Activated T-helper 2 cell treated with anti-CD3 and anti-CD28 coated beads, Interferon-gamma antibody, Interleukin-2, Interleukin-4, amounts not matched to agents 10 μg/mL and 5 μg/mL and 100 μg/mL, durations not matched to agents 14 hours and 24 hours and 36 hours (primary cell): Measurements from ENCODE around the gene EDARADD. TPM values are rescaled to one million over a fixed set of nuclear protein-coding genes. Genes with fewer than 3 reads are reported as not detected.
"Not testable (repeated sequence)": the region's sequence is repeated elsewhere in the genome, so short reads cannot be mapped to it uniquely, and the experiment has no call there.

ENCODE experiments used
- DNase-seq: peaks from one replicate; pipeline ENCODE4 v3.0.0; 2021; ENCODE audit warnings: low spot score
- H3K27ac Mint-ChIP-seq: one replicate; pipeline ENCODE4 v1.8.0; 2021; ENCODE audit warnings: mixed read lengths
- H3K27me3 Mint-ChIP-seq: one replicate; pipeline ENCODE4 v1.8.0; 2021; ENCODE audit warnings: low read depth, mixed read lengths
- H3K36me3 Mint-ChIP-seq: one replicate; pipeline ENCODE4 v1.8.0; 2021; ENCODE audit warnings: low read depth, mixed read lengths
- H3K4me1 Mint-ChIP-seq: one replicate; pipeline ENCODE4 v1.8.0; 2021; ENCODE audit warnings: low read depth, mixed read lengths
- H3K4me3 Mint-ChIP-seq: one replicate; pipeline ENCODE4 v1.8.0; 2021; ENCODE audit warnings: low read depth, mild to moderate bottlenecking, moderate library complexity, mixed read lengths
- H3K9me3 Mint-ChIP-seq: one replicate; pipeline ENCODE4 v1.8.0; 2021; ENCODE audit warnings: mixed read lengths
- intact Hi-C: fragments of 100-400 bp; cut with micrococcal nuclease; formaldehyde crosslinking; loops from one replicate; pipeline ENCODE4 v1.15.1; 2023
- total RNA-seq: library from RNA; stranded (reverse); gene quantifications from 2 replicates; pipeline ENCODE4 v1.2.3, GENCODE V29; 2022

Gene EDARADD
- total RNA-seq, 1 donor from 2014 or later, result 53.8 TPM

DNA sequence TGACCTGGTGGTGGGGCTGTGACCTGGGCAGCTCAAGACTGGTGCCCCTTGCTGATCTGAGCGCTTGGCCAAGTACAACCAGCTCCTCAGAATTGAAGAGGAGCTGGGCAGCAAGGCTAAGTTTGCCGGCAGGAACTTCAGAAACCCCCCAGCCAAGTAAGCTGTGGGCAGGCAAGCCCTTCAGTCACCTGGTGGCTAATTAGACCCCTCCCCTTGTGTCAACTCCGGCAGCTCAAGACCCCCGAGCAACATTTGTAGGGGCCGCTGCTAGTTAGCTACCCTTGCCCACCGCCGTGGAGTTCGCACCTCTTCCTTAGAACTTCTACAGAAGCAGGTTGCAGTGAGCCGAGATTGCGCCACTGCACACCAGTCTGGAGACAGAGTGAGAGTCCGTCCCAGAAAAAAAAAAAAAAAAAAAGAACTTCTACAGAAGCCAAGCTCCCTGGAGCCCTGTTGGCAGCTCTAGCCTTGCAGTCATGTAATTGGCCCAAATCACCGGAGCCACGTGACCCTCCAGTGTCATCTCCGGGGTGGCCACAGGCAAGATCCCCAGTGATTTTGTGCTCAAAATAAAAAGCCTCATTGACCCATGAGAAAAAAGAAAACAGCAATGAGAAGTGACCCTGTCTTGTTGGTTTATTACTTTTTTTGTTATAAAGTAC, 90.4 kb downstream of the EDARADD start:
- peaks cover 29% of the 10 kb centered on the region for H3K36me3 Mint-ChIP-seq
- intact Hi-C loops, result no loop called here
- no peaks in the 10 kb centered on the region for H3K27me3 Mint-ChIP-seq
- no peak overlapping the region for H3K4me3 Mint-ChIP-seq
- peaks cover 8% of the 10 kb centered on the region for H3K4me1 Mint-ChIP-seq
- no peaks in the 10 kb centered on the region for H3K9me3 Mint-ChIP-seq
- H3K27ac Mint-ChIP-seq, result no peak overlapping the region
- no peak for DNase-seq

GRCh38 chr1:236486356-236487002, 92.4 kb downstream of the EDARADD start:
- H3K4me3 Mint-ChIP-seq, result no peak overlapping the region
- H3K27me3 Mint-ChIP-seq, result peaks cover 8% of the 10 kb centered on the region
- no peak for DNase-seq
- peaks cover 29% of the 10 kb centered on the region for H3K36me3 Mint-ChIP-seq
- no peaks in the 10 kb centered on the region for H3K9me3 Mint-ChIP-seq
- peaks cover 16% of the 10 kb centered on the region for H3K4me1 Mint-ChIP-seq
- intact Hi-C loops, result loop anchor here (5.0 kb wide), 1 partner anchor 89 kb away; no protein-coding TSS in a partner anchor
- no peak overlapping the region for H3K27ac Mint-ChIP-seq

GRCh38 chr1:236489161-236489560, 95.1 kb downstream of the EDARADD start:
- H3K27me3 Mint-ChIP-seq, result peaks cover 18% of the 10 kb centered on the region
- DNase-seq, H3K36me3 Mint-ChIP-seq, H3K27ac Mint-ChIP-seq, H3K4me3 Mint-ChIP-seq, H3K9me3 Mint-ChIP-seq: not testable (repeated sequence)
- intact Hi-C loops, result loop anchor here (5.0 kb wide), 1 partner anchor 92 kb away; no protein-coding TSS in a partner anchor
- peaks cover 18% of the 10 kb centered on the region for H3K4me1 Mint-ChIP-seq

- peaks cover 18% of the 10 kb centered on the region for H3K4me1 Mint-ChIP-seq
- H3K27me3 Mint-ChIP-seq, result peaks cover 20% of the 10 kb centered on the region
- intact Hi-C loops, result loop anchor here (1.0 to 5.0 kb wide), 2 partner anchors 93 to 381 kb away; no protein-coding TSS in a partner anchor
- no peak overlapping the region for H3K4me3 Mint-ChIP-seq
- no peak overlapping the region for H3K27ac Mint-ChIP-seq
- H3K9me3 Mint-ChIP-seq, result no peaks in the 10 kb centered on the region
- peaks cover 2% of the 10 kb centered on the region for H3K36me3 Mint-ChIP-seq
- DNase-seq, result no peak
These were observed 95.8 kb downstream of the EDARADD start for GRCh38 chr1:236489710-236490377.

DNA sequence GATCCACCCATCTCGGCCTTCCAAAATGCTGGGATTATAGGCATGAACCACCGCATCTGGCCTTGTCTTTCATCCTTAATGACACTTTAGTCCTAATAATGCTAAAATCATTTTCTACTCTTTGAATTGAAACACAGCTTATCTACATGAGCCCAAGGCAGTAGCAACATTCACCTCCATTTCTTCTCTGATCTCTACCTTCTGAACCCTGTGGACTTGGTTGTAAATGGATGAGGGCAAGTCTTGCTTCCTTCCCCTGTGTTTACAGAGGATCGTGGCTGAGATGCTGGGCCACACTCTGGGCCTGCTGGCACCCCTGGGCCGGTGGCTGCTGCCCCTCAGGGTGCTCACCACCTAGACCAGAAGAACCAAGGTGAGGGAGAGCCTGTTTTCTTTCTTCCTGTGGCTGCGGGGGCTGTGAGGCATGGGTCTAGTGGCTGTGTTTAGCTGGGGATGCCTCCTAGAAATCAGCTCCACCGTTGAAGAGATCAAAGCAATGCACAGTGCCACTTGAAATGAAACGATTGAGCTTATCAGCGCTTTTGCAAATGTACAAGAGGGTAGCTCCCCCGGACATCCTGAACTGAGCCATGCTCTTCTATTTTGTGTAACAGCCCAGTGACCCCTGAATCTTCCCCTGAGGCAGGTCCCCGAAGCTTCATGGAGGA, 97.5 kb downstream of the EDARADD start:
- no peak overlapping the region for H3K4me3 Mint-ChIP-seq
- H3K27ac Mint-ChIP-seq, result no peak overlapping the region
- peaks cover 15% of the 10 kb centered on the region for H3K4me1 Mint-ChIP-seq
- no peaks in the 10 kb centered on the region for H3K9me3 Mint-ChIP-seq
- peaks cover 24% of the 10 kb centered on the region for H3K27me3 Mint-ChIP-seq
- intact Hi-C loops, result no loop called here
- DNase-seq, result no peak
- H3K36me3 Mint-ChIP-seq, result no peaks in the 10 kb centered on the region

GRCh38 chr1:236492378-236492777, 98.3 kb downstream of the EDARADD start:
- Mint-ChIP-seq H3K9me3 (no peaks in the 10 kb centered on the region), H3K4me3 (no peak overlapping the region), H3K36me3 (no peaks in the 10 kb centered on the region), H3K27ac (no peak overlapping the region), H3K27me3 (peaks cover 25% of the 10 kb centered on the region), H3K4me1 (peaks cover 13% of the 10 kb centered on the region)
- intact Hi-C loops, result no loop called here
- DNase-seq, result no peak

DNA sequence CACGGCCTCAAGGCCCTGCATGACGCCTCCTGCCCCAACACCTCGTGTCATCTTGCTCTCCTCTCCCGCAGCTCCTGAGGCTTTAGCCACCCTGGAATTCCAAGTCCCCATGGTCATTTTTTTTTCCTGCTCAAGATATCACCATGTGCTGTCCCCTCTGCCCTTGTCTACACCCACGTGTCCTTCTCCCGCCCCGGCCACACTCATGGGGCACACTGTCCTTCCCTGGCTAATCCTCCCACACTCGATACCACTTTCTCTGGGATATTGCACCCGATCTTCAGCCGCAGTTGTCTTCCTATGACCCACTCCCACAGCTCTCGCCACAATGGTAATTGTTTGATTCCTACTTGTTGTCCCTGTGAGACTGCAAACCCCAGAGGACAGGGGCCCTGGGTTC, 100.0 kb downstream of the EDARADD start:
- H3K4me1 Mint-ChIP-seq, result peaks cover 10% of the 10 kb centered on the region
- no peaks in the 10 kb centered on the region for H3K9me3 Mint-ChIP-seq
- H3K27me3 Mint-ChIP-seq, result peaks cover 25% of the 10 kb centered on the region
- no peak for DNase-seq
- intact Hi-C loops, result no loop called here
- no peak overlapping the region for H3K4me3 Mint-ChIP-seq
- no peaks in the 10 kb centered on the region for H3K36me3 Mint-ChIP-seq
- no peak overlapping the region for H3K27ac Mint-ChIP-seq

DNA sequence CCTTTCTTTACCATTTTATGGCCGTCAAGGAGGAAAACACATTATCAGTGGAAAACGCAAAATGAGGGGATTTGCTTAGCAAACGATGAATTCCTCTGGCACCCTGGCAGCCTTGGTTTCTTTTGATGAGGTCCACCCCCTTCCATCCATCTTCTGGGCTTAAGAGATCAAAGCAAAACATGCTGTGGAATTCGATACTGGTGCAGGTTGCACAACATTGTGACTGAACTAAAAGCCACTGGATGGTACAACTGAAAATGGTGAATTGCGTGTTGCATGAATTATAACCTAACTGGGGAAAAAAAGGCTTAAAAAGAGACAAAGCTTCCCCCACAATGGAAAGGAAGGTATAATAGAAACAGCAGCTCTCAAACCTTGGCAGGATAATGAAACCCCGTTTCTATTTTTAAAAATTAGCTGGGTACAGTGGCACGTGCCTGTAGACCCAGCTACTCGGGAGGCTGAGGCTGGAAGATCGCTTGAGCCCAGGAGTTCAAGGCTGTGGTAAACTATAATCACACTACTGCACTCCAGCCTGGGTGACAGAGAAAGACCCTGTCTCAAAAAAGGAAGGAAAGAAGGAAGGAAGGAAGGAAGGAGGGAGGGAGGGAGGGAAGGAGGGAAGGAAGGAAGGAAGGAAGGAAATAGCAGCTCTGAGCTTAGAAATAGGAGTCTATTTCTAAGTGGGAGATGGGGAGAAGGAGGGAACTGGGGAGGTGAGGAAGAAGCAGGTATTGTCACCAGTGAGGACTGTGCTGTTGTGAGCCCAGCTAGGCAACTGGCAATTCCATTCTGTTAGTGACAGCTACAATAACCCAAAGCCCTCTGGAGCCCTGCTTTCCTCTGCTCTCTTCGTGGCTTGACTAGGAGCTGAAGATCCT, 100.7 kb downstream of the EDARADD start:
- H3K9me3 Mint-ChIP-seq, result no peaks in the 10 kb centered on the region
- intact Hi-C loops, result no loop called here
- no peak overlapping the region for H3K4me3 Mint-ChIP-seq
- no peak overlapping the region for H3K27ac Mint-ChIP-seq
- H3K27me3 Mint-ChIP-seq, result peaks cover 25% of the 10 kb centered on the region
- H3K4me1 Mint-ChIP-seq, result peaks cover 7% of the 10 kb centered on the region
- H3K36me3 Mint-ChIP-seq, result no peaks in the 10 kb centered on the region
- no peak for DNase-seq

DNA sequence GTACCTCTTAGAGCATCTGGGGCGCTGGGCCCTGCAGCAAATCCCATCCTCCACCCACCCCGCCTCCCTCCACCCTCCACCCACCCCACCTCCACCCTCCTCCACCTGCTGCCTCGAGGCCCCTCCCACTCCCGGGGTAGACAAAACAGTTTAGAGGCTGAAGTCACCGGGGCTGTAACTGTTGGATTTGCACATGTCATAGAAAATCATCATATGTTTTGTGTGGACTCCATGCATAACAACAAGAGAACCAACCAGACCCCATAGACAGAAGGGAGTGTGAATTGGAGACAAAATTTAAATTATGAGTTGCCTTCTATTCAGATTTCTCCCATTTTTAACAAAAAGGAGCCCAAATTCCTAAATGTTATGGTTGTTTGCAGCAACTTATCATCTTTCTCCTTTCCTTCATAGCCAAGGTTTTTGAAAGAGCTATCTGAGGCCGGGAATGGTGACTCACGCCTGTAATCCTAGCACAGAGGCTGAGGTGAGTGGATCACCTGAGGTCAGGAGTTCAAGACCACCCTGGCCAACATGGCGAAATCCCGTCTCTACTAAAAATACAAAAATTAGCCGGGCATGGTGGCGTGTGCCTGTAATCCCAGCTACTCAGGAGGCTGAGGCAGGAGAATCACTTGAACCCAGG, 101.5 kb downstream of the EDARADD start:
- intact Hi-C loops, result no loop called here
- Mint-ChIP-seq H3K27ac (no peak overlapping the region), H3K9me3 (no peaks in the 10 kb centered on the region), H3K27me3 (peaks cover 24% of the 10 kb centered on the region), H3K4me3 (no peak overlapping the region), H3K36me3 (no peaks in the 10 kb centered on the region), H3K4me1 (peaks cover 6% of the 10 kb centered on the region)
- DNase-seq, result no peak

GRCh38 chr1:236497908-236498307, 103.8 kb downstream of the EDARADD start:
- H3K27ac Mint-ChIP-seq, result no peak overlapping the region
- H3K9me3 Mint-ChIP-seq, result no peaks in the 10 kb centered on the region
- intact Hi-C loops, result no loop called here
- H3K4me3 Mint-ChIP-seq, result no peak overlapping the region
- H3K36me3 Mint-ChIP-seq, result no peaks in the 10 kb centered on the region
- peaks cover 13% of the 10 kb centered on the region for H3K27me3 Mint-ChIP-seq
- DNase-seq, result no peak
- peaks cover 6% of the 10 kb centered on the region for H3K4me1 Mint-ChIP-seq

GRCh38 chr1:236501093-236501492, 107.0 kb downstream of the EDARADD start:
- Mint-ChIP-seq H3K27me3 (peaks cover 23% of the 10 kb centered on the region), H3K4me1 (peaks cover 11% of the 10 kb centered on the region), H3K4me3 (no peak overlapping the region), H3K27ac (no peak overlapping the region), H3K9me3 (no peaks in the 10 kb centered on the region), H3K36me3 (no peaks in the 10 kb centered on the region)
- DNase-seq, result no peak
- intact Hi-C loops, result loop anchor here (5.0 kb wide), 1 partner anchor 79 kb away; no protein-coding TSS in a partner anchor
